Measurements from ENCODE around the gene LY6G5B.

Gene LY6G5B

GRCh38 chr6:31640612-31641011, 29.2 kb upstream of the LY6G5B start:
- in situ Hi-C loops (cut with MboI; ENCODE audit: low sequenced_read_pairs) = no loop called here

GRCh38 chr6:31641370-31641769, 28.4 kb upstream of the LY6G5B start:
- in situ Hi-C loops (cut with MboI; ENCODE audit: low sequenced_read_pairs) = no loop called here

DNA sequence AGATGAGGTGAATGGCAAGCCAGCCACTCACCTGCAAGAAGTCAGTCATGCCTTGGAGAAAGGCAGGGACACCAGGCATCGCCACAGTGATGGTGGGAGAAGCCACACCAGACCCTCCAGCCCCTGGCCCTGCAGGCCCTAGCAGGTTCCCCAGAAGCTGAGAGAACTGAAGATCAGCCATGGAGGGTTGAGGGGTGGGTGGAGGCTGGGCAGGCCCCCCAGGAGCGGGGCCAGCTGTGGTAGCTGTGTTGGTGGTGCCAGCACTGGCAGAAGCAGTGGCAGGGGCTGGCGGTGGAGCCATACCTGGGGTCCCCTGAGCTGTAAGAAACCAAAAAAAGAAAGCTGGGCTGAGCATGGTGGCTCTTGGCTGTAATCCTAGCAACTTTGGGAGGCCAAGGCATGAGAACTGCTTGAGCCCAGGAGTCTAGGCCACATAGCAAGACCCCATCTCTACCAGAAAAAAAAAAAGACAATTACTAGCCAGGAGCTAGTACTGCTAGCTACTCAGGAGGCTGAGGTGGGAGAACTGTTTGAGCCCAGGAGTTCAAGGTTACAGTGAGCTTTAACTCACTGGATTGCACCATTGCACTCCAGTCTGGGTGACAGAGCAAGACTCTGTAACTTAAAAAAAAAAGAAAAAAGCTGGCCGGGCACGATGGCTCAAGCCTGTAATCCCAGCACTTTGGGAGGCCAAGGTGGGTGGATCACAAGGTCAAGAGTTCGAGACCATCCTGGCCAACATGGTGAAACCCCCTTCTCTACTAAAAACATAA, 26.8 kb upstream of the LY6G5B start:
- in situ Hi-C loops (cut with MboI; ENCODE audit: low sequenced_read_pairs) = no loop called here

GRCh38 chr6:31643818-31644454, 25.8 kb upstream of the LY6G5B start:
- in situ Hi-C loops (cut with MboI; ENCODE audit: low sequenced_read_pairs) = no loop called here

- in situ Hi-C loops (cut with MboI; ENCODE audit: low sequenced_read_pairs) = no loop called here
These were observed 24.5 kb upstream of the LY6G5B start for GRCh38 chr6:31645325-31645724.

DNA sequence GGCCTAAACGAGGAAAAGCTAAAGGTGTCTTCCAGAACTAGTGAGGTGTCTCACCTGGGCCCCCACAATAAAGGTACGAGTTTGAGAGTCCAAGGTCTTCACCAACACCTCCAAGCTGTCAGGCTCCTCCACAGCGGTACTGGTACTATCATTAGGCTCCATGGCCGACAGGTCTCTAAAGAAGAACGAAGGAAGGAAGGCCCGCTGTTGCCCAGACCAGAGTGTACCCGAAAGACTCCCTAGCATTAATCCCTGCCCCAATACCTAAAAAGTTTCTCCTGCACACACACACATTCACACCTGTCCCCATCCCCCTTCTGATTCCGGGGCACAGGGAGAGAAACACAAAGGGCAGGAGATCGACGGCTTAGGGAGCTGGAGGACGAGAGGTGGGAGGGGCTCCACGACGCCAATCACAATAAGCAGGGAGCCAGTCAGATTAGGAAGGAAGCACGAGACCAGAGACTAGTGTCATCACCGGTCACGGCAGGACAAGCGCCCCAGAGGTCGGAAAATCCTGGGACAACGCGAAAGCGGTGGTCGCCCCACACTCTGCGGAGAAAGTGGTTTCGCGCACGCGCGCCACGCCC, 18.1 kb upstream of the LY6G5B start:
- in situ Hi-C loops (cut with MboI; ENCODE audit: low sequenced_read_pairs) = no loop called here

DNA sequence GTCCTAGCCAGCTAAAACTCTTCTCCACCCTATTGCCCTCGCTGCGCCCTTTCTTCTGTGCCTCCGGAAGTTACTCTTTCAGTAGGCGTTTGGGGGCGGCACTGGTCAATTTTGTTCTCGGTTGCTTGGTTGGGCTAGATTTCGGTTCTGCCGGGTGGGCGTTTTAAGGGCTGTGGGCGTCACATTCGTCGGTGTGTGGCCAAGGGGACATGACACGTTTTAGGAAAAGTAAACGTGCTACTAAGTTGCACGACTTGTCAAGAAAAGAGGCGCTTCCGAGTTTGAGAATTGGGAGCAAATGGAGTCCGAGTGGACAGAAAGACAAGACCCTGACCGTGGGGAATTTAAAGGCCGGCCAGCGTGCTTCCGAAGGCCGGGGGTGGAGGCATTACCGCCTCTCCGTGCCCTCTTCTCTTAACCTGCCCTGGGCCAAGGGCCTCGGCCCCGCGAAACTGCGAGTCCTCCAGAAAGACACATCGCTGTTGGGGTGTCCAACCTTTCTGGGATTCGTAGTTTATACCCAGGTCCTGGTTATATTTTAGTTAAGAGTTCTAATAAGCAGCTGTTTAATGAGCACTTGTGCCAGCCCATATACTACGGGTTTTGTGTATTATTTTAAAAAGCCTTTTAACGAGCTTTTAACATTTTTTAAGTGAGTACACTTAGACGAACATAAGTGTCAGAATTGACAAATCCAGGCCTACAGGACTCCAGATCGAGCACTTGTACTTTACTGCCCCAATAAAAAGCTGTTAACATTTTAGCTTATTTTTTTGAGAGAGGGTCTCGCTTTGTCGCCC, 16.7 kb upstream of the LY6G5B start:
- in situ Hi-C loops (cut with MboI; ENCODE audit: low sequenced_read_pairs) = no loop called here

- in situ Hi-C loops (cut with MboI; ENCODE audit: low sequenced_read_pairs) = no loop called here
These were observed 15.0 kb upstream of the LY6G5B start for GRCh38 chr6:31654574-31655348.

GRCh38 chr6:31655349-31656237, 14.2 kb upstream of the LY6G5B start, which contains the start of gene APOM:
Gene APOM (plus strand): TSS chr6:31655894. CDS start chr6:31655967, 73 bp downstream.
- in situ Hi-C loops (cut with MboI; ENCODE audit: low sequenced_read_pairs) = no loop called here

GRCh38 chr6:31657406-31658157, 12.2 kb upstream of the LY6G5B start:
- in situ Hi-C loops (cut with MboI; ENCODE audit: low sequenced_read_pairs) = no loop called here

DNA sequence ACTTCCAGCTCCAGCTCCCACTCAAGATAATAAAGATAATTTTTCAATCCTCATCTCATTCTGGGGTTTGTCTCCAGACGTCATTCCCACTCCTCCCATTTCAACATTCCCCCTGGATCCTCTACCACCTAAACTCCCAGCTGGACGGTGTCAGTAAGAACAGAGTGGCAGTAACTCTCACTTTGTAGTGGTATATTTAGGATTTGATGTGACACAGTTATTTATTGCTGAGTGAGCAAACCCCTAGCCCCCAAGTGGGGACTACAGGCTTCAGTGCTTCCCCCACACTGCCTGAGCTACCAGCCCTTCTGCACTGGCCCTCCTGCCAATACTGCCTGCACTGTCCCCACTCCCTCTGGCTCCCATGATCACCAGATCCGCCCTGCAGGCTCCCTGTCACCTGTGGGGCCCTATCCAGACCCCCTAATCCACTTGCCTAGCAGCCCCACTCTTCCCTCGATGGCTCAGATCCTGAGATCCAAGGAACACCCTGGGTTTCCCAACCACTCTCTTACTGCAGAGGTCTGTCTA, 11.6 kb upstream of the LY6G5B start:
- in situ Hi-C loops (cut with MboI; ENCODE audit: low sequenced_read_pairs) = no loop called here

DNA sequence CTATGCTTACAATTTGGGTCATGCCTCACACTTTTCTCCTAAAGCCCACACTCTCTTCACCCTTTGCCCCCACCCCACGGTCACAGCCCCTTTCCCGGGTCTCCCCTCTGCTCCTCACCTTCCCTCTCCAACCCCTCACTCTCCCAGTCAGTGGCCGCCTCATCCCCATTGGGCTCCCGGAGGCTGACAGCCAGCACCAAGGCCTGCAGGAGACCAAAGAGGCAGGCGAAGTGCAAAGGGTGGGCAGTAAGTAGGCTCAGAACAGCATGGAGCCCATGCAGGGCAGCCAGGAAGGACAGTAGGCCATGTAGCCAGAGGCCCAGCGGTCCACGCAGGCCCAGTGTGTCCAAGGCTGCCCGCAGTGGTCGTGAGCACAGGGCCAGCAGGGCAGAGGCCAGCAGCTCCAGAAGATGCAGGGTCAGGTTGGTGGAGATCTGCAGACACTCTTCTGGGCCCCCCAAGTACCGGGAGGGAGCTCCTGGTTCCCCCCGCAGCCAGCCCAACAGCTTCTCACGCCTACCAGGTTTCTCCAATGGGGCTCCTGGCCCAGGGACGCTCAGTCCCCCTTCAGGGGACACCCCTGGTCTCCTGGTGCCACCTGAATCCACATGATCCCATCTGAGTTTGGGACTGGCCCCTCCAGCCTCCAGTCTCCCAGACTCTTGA, 10.7 kb upstream of the LY6G5B start:
- in situ Hi-C loops (cut with MboI; ENCODE audit: low sequenced_read_pairs) = no loop called here

GRCh38 chr6:31659649-31660380, 10.0 kb upstream of the LY6G5B start:
- in situ Hi-C loops (cut with MboI; ENCODE audit: low sequenced_read_pairs) = no loop called here

- in situ Hi-C loops (cut with MboI; ENCODE audit: low sequenced_read_pairs) = no loop called here
These were observed 9.2 kb upstream of the LY6G5B start, which contains the start of gene C6orf47 for GRCh38 chr6:31660381-31661261. Gene C6orf47 (minus strand): TSS chr6:31660778. CDS start chr6:31659947, 831 bp downstream.

DNA sequence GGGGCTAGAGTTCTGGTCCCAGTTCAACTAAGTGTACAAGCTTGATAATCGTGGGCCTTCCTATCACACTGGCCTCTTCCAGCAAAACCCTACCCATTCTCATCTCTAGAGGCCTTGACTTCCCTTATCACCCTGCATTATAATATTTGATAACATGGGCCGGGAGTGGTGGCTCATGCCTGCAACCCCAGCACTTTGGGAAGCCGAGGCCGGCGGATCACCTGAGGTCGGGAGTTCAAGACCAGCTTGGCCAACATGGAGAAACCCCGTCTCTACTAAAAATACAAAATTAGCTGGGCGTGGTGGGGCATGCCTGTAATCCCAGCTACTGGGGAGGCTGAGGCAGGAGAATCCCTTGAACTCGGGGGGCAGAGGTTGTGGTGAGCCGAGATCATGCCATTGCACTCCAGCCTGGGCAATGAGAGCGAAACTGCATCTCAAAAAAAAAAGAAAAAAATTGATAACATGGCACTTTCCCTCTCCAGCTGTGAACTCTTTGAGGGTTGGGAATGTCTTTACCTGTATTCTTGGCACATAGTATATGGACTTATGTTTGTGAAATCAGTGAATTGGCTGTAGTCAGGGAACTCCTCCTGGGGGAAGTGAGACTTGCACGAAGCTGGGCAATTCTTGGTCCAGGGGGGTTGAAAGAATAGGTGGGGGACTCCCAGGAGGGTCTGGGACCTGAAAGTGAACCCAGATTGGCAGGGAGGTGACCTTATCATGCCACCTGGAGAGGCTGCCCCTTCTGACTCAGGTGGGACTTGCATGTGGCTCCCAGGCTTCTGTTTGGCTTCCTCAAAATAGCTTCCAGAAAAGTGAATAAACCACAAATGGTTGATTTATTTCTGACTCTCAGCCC, 8.3 kb upstream of the LY6G5B start:
- in situ Hi-C loops (cut with MboI; ENCODE audit: low sequenced_read_pairs) = no loop called here
